B cell (primary cell): ENCODE data around the gene PLPP7. TPM values are rescaled to one million over a fixed set of nuclear protein-coding genes. Genes with fewer than 3 reads are reported as not detected.

Experiments used
- ATAC-seq: fragments of 200-7000 bp; cut with Tn5 transposase; one replicate; pipeline ENCODE4 v1.10.0; 2021; ENCODE audit warnings: low read depth, mild to moderate bottlenecking, moderate number of reproducible peaks, moderate library complexity
- CTCF ChIA-PET: fragments of 350-600 bp; sonication (Branson Sonifier 250); formaldehyde crosslinking; loops from one replicate; lab custom pipeline; 2021; ENCODE audit warnings: antibody characterized with exemption, inconsistent platforms; lab: Charles Lee
- POLR2A ChIA-PET: fragments of 350-600 bp; sonication (Branson Sonifier 250); formaldehyde crosslinking; loops from one replicate; lab custom pipeline; 2021; ENCODE audit warnings: antibody characterized with exemption; lab: Charles Lee
- DNase-seq: peaks from one replicate; pipeline ENCODE4 v3.0.0; 2013
- H2AFZ ChIP-seq: 2 replicates; pipeline ENCODE4 v1.6.1; 2012; ENCODE audit warnings: mild to moderate bottlenecking, low read depth, low read length; ENCODE audit not compliant: insufficient read depth, poor library complexity, severe bottlenecking
- H3K27ac ChIP-seq, 2 donors: 1 replicate in 1 of 2; 2 replicates in 1 of 2; pipeline ENCODE4 v1.5.1; 2012 to 2013; ENCODE audit warnings: low read length in 2 of 2, mild to moderate bottlenecking in 2 of 2, moderate library complexity in 1 of 2
- H3K27me3 ChIP-seq, 4 experiments: fragments of 200-600 bp in 1 of 4; sonication (generic) in 1 of 4; replicated peaks in 1 of 4; 1 replicate in 2 of 4; 2 replicates in 2 of 4; pipeline versions ENCODE4 v1.6.1 to v1.7.0; 2013 to 2016; ENCODE audit warnings: low read length in 3 of 4, mild to moderate bottlenecking in 2 of 4, mixed read lengths in 1 of 4, moderate library complexity in 1 of 4; ENCODE audit not compliant: insufficient read depth in 4 of 4, control insufficient read depth in 3 of 4; ENCODE audit errors: control extremely low read depth in 1 of 4
- H3K36me3 ChIP-seq, 2 experiments: replicated peaks in 1 of 2; 1 replicate in 1 of 2; 2 replicates in 1 of 2; pipeline versions ENCODE4 v1.6.1 to v1.7.1; 2013; ENCODE audit warnings: low read length in 1 of 2; ENCODE audit not compliant: insufficient read depth in 2 of 2, control insufficient read depth in 1 of 2; ENCODE audit errors: control extremely low read depth in 1 of 2, extremely low read depth in 1 of 2
- H3K4me1 ChIP-seq, 2 donors: fragments of 200-600 bp in 1 of 2; sonication (generic) in 1 of 2; 1 replicate in 1 of 2; 2 replicates in 1 of 2; pipeline versions ENCODE4 v1.5.1 to v1.6.1; 2013 to 2017; ENCODE audit warnings: low read length in 2 of 2; ENCODE audit not compliant: control insufficient read depth in 2 of 2, insufficient read depth in 2 of 2
- H3K4me2 ChIP-seq: replicated peaks from 2 replicates; pipeline ENCODE3; 2012; ENCODE audit warnings: mild to moderate bottlenecking, low read depth, low read length; ENCODE audit not compliant: poor library complexity, severe bottlenecking
- H3K4me3 ChIP-seq, 5 experiments: fragments of 200-600 bp in 1 of 5; sonication (generic) in 1 of 5; 1 replicate in 3 of 5; 2 replicates in 2 of 5; pipeline versions ENCODE4 v1.5.1 to v1.7.0; 2011 to 2016; ENCODE audit warnings: low read length in 4 of 5, mild to moderate bottlenecking in 4 of 5, low read depth in 2 of 5, control low read depth in 1 of 5, moderate library complexity in 1 of 5; ENCODE audit not compliant: insufficient read depth in 1 of 5; ENCODE audit errors: control extremely low read depth in 1 of 5, extremely low read depth in 1 of 5
- H3K79me2 ChIP-seq: fragments of 200-600 bp; sonication (generic); one replicate; pipeline ENCODE4 v1.6.0; 2016; ENCODE audit warnings: low read length; ENCODE audit not compliant: control insufficient read depth, insufficient read depth
- H3K9ac ChIP-seq: fragments of 200-600 bp; sonication (generic); 2 replicates; pipeline ENCODE4 v1.6.1; 2017; ENCODE audit warnings: mild to moderate bottlenecking, low read length, moderate library complexity
- H3K9me3 ChIP-seq, 3 donors: one replicate each; pipeline versions ENCODE4 v1.6.1 to v1.7.1; 2013; ENCODE audit warnings: low read length in 2 of 3; ENCODE audit not compliant: control insufficient read depth in 2 of 3, insufficient read depth in 1 of 3; ENCODE audit errors: control extremely low read depth in 1 of 3
- H4K20me1 ChIP-seq: 2 replicates; pipeline ENCODE4 v1.6.0; 2012; ENCODE audit warnings: mild to moderate bottlenecking, low read length; ENCODE audit not compliant: insufficient read depth, control insufficient read depth, poor library complexity, severe bottlenecking
- H3K27ac Mint-ChIP-seq: one replicate; pipeline ENCODE4 v1.8.0; 2021; ENCODE audit warnings: mixed read lengths
- H3K27me3 Mint-ChIP-seq: one replicate; pipeline ENCODE4 v1.8.0; 2021; ENCODE audit warnings: mixed read lengths
- H3K4me1 Mint-ChIP-seq: one replicate; pipeline ENCODE4 v1.8.0; 2021; ENCODE audit warnings: mixed read lengths
- H3K4me3 Mint-ChIP-seq: one replicate; pipeline ENCODE4 v1.8.0; 2021; ENCODE audit warnings: mixed read lengths
- H3K9me3 Mint-ChIP-seq: one replicate; pipeline ENCODE4 v1.8.0; 2022; ENCODE audit warnings: mixed read lengths; ENCODE audit not compliant: insufficient read depth
- EZH2 ChIP-seq: IDR thresholded peaks from 2 replicates; pipeline ENCODE4 v1.6.1; 2012; ENCODE audit warnings: borderline replicate concordance, low read depth, mild to moderate bottlenecking, moderate library complexity, low read length; ENCODE audit not compliant: insufficient read depth, poor library complexity, severe bottlenecking
- WGBS: methylation state at CpG from one replicate; pipeline ENCODE4 v1.1.5; 2013; ENCODE audit warnings: missing lambda C conversion rate; ENCODE audit not compliant: insufficient coverage; 5-methylcytosine and 5-hydroxymethylcytosine counted together
- intact Hi-C: fragments of 100-400 bp; cut with micrococcal nuclease; formaldehyde crosslinking; loops from one replicate; pipeline ENCODE4 v1.10.0; 2022
- polyA plus RNA-seq: library from polyadenylated mRNA; depleted of rRNA; stranded (reverse); fragments of >200 nt; gene quantifications from 2 replicates; pipeline ENCODE4 v1.2.3, GENCODE V29; 2012
- total RNA-seq, 2 donors: library from RNA; stranded (reverse); fragments of 120-200 nt in 1 of 2; gene quantifications; 1 replicate in 1 of 2; 2 replicates in 1 of 2; pipeline versions ENCODE4 v1.2.3 to v1.2.4, GENCODE V29; 2013 to 2022
- TF ChIP-seq, protein P1 (sequence below): fragments of 200-600 bp; IDR thresholded peaks from one replicate; pipeline ENCODE4 v1.8.0; 2022; ENCODE audit warnings: antibody characterized with exemption, mild to moderate bottlenecking

PLPP7 gene
- total and polyA plus RNA-seq, 2 donors (not counting 1 experiment from before 2014, with no cell fraction given): 0.57 to 2.0 TPM

DNA sequence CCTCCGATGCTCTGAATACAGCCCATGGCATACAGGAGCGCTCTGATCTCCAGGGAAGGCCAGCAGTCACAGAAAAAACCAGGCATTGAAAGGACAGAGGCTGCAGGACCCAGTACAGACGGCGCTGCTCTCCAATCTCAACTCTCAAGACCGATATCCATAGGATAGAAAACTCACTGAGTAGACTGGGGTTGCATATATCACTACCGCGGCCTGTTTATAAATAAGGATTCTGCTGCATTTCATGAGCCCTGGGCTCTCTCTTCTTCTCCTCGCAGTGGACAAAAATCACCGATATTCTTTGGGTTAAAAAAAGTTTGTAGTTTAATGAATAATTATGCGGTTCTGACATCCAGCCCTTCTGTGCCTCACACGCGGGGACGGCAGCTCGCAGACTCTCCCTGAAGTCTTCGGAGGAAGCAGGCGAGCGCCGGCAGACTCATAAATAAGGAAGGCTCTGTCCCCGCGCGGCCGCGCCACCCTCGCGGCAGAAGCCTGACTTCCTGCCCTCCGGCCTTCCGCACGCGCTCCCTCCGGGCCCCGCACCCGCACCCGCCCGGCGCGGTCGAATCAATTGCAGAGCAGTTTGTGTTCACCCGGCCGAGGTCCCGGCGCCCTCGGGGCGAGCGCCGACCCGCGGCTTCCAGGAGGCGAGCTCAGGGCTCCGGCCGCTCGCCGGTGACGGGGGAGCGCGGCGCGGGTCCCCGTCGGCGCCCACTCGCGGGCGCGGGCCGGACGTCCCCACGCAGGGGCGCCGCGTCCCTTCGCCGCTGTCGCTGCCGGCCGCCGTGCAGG lies 13.2 kb upstream of the PLPP7 start, which contains the start of gene FAM78A:
Gene FAM78A (minus strand): TSS at position 417 of the 795 bp plus-strand sequence. CDS start 331 bp downstream, at position 86.
- intact Hi-C loops: loop anchor here (1.0 to 10.0 kb wide), 3 partner anchors 20 to 966 kb away; no protein-coding TSS in a partner anchor
- Mint-ChIP-seq H3K4me1 (peaks cover 48% of the 10 kb centered on the region), H3K27me3 (no peaks in the 10 kb centered on the region), H3K9me3 (no peaks in the 10 kb centered on the region), H3K4me3 (peak within 1 kb of the TSS; percentile 94), H3K27ac (peak within 1 kb of the TSS; percentile 97)
- DNase-seq (peak; percentile 78), ATAC-seq (peak; percentile 13)
- peaks cover 0 to 3% (median 0%) of the 10 kb centered on the region in 4 experiments for H3K27me3 ChIP-seq
- peak within 1 kb of the TSS; percentile 77 for H3K4me2 ChIP-seq
- ChIA-PET CTCF (interaction anchor here (1.3 to 8.9 kb wide), 5 partner anchors 13 to 98 kb away, joined by 4 to 158 read pairs (median 16); no protein-coding TSS in a partner anchor), POLR2A (interaction anchor here (1.5 to 8.2 kb wide), 4 partner anchors 13 to 97 kb away, joined by 6 to 199 read pairs (median 14); no protein-coding TSS in a partner anchor)
- peaks cover 51% of the 10 kb centered on the region for H3K79me2 ChIP-seq
- H3K9ac ChIP-seq: peak within 1 kb of the TSS; percentile 97
- H3K36me3 ChIP-seq: peaks cover 0 to 2% of the 10 kb centered on the region in 2 experiments
- WGBS: under 1% methylated on average over 72 of the region's 76 CpGs
- H2AFZ ChIP-seq: peak within 1 kb of the TSS; percentile 71
- no peak for TF ChIP-seq EZH2
- TF ChIP-seq, protein P1, sequence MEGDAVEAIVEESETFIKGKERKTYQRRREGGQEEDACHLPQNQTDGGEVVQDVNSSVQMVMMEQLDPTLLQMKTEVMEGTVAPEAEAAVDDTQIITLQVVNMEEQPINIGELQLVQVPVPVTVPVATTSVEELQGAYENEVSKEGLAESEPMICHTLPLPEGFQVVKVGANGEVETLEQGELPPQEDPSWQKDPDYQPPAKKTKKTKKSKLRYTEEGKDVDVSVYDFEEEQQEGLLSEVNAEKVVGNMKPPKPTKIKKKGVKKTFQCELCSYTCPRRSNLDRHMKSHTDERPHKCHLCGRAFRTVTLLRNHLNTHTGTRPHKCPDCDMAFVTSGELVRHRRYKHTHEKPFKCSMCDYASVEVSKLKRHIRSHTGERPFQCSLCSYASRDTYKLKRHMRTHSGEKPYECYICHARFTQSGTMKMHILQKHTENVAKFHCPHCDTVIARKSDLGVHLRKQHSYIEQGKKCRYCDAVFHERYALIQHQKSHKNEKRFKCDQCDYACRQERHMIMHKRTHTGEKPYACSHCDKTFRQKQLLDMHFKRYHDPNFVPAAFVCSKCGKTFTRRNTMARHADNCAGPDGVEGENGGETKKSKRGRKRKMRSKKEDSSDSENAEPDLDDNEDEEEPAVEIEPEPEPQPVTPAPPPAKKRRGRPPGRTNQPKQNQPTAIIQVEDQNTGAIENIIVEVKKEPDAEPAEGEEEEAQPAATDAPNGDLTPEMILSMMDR: no peak
- H3K9me3 ChIP-seq: no peaks in the 10 kb centered on the region
- peak within 1 kb of the TSS; percentile 86 to 91 for H3K27ac ChIP-seq
- peaks cover 8% of the 10 kb centered on the region for H4K20me1 ChIP-seq
- peaks cover 37 to 45% of the 10 kb centered on the region in 2 donors for H3K4me1 ChIP-seq
- H3K4me3 ChIP-seq: peak within 1 kb of the TSS; percentile 66 to 95 (median 90)
